ENCODE measurements around the gene ARHGAP22. TPM values are rescaled to one million over a fixed set of nuclear protein-coding genes. Genes with fewer than 3 reads are reported as not detected.
"Not testable (repeated sequence)": the region's sequence is repeated elsewhere in the genome, so short reads cannot be mapped to it uniquely, and the experiment has no call there.

ARHGAP22 gene, protein sequence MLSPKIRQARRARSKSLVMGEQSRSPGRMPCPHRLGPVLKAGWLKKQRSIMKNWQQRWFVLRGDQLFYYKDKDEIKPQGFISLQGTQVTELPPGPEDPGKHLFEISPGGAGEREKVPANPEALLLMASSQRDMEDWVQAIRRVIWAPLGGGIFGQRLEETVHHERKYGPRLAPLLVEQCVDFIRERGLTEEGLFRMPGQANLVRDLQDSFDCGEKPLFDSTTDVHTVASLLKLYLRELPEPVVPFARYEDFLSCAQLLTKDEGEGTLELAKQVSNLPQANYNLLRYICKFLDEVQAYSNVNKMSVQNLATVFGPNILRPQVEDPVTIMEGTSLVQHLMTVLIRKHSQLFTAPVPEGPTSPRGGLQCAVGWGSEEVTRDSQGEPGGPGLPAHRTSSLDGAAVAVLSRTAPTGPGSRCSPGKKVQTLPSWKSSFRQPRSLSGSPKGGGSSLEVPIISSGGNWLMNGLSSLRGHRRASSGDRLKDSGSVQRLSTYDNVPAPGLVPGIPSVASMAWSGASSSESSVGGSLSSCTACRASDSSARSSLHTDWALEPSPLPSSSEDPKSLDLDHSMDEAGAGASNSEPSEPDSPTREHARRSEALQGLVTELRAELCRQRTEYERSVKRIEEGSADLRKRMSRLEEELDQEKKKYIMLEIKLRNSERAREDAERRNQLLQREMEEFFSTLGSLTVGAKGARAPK
- total RNA-seq: 2.1 TPM

DNA sequence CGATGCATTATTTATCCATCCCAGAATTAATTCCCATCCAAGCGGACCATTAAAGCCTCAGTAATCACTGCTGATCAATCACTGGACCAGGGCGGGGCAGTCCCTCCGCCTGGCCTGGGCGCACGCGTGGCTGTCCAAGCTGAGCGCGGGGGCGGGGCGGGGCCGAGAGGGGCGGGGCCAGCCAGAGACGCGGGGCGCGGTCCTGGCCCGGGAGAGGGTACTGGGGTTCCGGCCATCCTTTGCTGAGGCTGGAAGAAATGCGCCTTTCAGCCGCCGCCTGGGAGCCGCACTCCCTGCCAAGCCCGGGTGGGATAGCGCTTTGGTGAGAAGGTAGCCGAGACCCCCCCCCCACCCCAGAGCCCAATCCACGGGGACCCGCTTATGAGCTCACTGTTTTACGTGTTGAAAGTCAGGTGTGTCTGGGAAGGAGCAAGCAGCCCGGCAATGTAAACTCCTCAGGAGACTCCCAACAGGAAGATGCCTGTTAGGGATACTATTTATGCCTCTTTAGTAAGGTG lies at the start of gene ARHGAP22:
ARHGAP22 (minus strand) TSS at position 83 of the 518 bp plus-strand sequence. CDS start 277 bp downstream, outside the sequence.
- DNase-seq: peak; percentile 50

DNA sequence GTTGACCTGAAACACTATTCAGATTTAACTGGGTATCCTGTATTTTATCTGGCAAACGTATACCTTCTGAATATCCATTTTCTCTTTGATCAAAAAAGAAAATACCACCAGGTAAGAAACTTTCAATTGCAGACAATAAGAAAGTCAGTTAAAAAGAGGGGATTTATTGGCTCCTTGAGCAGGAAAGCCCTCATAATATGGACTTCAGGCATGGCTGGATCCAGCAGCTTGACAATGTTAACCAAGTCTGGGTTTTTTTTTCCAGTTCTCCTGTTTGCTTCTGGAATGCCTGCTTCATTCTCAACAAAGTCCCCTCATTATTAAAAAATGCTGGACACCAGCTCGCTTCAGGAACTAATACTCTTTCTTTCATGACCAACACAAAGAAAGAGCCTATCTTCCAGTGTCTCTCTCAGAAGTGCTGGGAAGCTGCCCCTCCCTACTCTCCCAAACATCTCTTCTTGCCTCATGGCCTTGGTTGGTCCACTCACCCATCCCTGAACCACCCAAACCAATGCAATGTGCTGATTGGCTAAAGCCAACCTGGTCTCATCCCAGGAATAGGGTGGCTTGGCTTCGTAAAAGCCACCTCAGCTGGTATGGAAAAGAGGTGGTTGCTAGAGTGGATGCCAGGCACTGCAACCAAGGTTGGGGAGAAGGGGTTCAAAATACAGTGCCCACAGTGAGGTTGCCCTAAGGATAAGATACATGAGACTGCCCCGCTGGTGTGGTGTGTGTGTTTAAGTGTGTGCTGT lies 49.2 kb upstream of the ARHGAP22 start:
- no peak for DNase-seq

DNA sequence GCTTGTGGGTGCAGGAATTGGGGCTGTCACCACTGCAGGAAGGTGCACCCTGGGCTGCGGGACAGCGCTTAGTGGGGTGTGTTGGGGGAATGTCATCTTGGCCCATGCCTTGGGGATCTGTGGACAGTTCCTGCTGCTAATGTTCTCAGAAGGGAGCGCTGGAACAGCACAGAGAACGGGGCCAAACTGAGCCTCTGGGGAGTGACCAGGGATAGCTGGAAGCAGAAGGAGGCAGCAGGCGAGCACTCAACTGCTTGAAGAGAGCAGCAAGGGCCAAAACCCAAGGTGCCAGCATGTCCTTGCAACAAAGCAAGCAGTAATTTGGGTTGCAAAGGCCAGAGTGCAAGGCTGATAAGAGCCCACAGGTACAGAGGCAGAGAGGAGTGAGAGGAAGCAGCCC lies 48.5 kb upstream of the ARHGAP22 start:
- DNase-seq: no peak

DNA sequence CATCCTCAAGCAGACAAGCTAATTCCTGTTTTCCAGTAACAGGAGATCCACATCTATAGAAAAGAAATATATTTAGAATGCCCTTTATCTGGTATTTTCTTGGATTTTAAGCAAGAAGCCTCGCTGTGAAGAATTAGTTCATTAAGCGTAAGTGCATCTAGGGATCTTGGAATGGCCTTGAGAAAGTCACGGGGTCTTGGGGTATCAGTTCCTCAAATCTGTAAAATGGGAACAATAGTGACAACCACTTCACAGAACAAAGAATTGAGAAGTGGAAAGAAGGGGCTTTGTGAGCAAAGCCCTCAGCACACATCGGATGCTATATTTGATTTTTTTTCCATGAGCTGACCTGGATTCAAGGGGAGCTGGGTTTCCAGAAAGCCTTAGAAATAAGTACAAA lies 47.5 kb upstream of the ARHGAP22 start:
- DNase-seq: no peak

DNA sequence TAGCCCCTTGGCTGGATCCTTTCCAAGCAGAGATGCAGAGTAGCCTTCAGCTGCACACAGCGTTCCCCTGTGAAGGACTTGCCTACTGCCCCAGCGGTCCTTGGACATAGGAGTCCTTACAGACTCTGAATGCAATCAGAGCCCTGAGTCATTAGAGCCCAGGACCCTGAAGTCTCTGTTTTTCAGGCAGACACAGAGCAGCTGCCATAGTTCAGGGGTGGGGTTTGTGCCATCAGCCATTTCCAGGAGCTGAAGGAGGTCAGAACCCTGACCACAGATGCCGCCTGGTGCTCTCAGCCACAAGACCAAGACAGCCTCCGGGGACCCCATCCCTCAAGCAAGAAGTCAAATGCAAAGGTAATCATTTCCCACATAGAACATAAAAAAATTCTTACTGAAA lies 47.0 kb upstream of the ARHGAP22 start:
- no peak for DNase-seq

DNA sequence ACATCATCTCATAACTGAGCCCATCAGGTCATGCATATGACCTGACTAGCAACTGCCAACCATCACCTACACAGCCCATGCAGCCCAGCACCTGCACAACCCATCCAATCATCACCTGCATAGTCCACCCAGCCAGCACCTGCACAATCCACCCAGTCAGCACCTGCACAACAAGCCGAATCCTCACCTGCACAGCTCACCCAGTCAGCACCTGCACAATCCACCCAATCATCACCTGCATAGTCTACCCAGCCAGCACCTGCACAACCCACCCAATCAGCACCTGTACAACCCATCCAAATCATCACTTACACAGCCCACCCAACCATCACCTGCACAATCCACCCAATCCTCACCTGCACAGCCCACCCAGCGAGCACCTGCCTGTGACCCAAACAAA lies 46.4 kb upstream of the ARHGAP22 start:
- no peak for DNase-seq

DNA sequence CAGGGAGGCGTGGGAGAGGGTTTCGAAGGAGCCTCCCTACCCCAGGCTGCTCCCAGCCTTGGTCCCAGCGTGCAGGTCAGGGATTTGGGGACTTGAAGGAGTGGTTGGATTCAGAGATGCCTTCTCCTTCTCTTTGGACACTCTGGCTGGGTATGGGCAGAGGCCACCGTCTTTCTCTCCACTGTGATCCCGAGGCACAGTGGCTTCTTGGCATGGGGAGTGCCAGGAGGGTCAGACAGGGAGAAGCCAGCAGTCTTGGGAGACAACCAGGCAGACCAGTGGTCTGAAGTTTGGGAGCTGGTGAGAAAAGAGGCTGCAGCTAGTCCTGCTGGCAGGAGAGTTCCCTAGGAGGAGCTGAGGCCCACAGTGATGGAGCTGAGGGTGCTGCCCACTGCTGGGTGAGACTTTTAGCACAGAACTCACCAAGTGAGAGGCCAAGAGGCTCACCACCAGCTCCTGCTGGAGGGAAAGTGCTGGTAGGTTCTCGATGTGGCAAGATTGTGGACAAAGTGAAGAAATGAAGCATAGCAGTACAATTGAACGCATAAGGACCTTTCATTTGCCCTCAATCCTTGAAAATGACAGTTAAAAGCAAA lies 44.6 kb upstream of the ARHGAP22 start:
- DNase-seq: no peak

DNA sequence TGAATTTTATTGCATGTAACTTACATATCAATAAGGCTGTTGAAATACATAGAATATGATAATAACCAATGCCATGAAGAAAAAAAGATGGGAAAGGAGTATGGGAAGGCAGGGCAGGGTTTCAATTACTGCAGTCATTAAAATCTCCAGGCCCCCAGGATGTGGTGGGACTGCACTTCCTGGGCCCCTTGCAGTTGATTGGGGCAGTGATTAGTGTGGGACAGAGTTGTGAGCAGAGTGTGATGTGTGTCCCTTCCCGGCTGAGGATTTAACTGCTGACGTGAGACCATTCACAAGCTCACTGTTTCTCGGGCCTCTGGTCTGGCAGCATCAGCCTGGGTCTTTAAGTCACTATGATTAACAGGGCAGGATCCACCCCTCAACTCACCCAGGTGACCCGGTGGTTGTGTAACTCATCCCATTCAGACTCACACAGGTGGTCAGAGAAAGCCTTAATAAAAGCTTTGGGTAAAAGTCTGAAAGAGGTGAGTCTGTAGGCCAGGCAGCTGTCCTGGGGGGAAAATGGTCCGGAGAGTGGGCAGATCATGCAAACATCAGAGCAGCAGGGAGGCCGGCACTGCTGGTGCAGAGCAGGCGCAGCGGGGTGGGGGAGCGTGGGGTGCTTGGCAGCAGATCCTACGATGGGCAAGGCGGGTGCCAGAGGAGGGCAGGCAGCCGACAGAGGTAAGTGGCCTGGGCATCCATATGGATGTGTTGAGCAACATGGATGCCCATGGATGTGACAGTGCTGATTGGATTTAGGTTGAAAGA lies 43.5 kb upstream of the ARHGAP22 start:
- no peak for DNase-seq

DNA sequence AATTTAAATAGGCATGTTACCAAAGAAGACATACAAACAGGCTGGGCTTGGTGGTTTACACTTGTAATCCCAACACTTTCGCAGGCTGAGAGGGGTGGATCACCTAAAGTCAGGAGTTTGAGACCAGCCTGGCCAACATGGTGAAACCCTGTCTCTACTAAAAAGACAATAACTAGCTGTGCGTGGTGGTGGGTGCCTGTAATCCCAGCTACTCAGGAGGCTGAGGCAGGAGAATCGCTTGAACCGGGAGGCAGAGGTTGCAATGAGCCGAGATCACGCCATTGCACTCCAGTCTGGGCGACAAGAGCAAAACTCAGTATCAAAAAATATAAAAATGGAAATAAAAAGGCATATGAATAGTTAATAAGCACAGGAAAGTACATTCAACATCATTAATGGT lies 42.2 kb upstream of the ARHGAP22 start:
- DNase-seq: not testable (repeated sequence)

DNA sequence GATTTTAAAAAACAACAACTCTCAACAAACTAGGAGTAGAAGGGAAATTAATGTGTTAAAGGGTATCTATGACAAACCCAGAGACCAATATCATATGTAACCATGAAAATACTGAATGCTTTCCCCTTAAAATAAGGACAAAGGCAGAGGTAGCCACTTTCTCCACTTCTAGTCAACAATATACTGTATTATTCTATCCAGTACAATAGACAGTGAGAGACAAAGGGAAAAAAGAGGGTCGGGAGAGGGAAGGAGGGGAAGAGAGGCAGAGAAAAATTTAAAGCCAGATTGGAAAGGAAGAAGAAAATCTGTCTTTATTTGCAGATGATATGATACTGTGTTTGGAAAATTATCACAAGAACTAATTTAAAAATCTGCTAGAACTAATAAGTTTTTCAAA lies 40.7 kb upstream of the ARHGAP22 start:
- no peak for DNase-seq

DNA sequence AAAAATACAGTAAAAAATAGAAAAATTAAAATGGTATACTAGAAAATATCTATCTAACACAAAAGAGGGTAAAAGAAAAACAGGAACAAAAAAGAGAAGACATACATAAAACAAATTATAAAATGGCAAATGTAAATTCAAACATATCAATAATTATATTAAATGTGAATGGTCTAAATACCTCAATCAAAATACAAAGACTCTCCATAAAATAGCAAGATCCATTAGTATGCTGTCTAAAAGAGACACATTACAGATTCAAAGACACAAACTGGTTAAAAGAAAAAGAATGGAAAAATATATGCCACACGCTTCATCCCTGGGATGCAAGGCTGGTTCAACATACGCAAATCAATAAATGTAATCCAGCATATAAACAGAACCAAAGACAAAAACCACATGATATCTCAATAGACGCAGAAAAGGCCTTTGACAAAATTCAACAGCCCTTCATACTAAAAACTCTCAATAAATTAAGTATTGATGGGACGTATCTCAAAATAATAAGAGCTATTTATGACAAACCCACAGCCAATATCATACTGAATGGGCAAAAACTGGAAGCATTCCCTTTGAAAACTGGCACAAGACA lies 36.3 kb upstream of the ARHGAP22 start:
- DNase-seq: not testable (repeated sequence)

DNA sequence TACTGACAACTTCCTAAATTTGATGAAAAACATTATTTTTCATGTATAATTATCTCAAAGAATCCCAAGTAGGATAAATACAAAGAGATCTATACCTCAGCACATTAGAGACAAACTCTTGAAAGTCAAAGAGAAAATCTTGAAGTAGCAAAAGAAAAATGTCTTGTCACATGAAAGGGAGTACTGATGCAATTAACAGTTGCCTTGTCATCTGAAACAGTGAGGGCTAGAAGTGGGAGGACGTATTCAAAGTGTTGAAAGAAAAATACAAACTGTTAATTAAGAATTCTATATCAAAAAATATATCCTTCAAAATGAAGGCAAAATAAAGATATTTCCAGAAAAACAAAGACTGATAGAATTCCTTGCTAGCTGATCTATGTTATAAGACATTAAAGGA lies 35.5 kb upstream of the ARHGAP22 start:
- no peak for DNase-seq

DNA sequence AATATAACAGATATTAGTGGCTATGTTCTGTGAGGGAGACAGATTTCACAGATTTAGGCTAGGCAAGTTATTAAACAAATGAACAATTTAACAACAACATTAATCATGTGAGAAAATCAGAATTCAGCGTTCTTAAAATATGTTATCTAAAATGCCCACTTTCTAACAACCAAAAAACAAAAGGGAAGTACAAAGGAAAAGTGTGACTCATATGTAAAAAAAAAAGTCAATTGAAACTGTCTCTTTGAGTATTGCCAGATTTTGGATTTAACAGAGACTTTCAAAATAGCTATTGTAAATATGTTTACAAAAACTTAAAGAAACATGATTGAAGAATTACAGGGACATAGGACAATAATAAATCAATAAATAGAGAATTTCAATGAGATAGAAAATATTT lies 34.8 kb upstream of the ARHGAP22 start:
- DNase-seq: no peak

DNA sequence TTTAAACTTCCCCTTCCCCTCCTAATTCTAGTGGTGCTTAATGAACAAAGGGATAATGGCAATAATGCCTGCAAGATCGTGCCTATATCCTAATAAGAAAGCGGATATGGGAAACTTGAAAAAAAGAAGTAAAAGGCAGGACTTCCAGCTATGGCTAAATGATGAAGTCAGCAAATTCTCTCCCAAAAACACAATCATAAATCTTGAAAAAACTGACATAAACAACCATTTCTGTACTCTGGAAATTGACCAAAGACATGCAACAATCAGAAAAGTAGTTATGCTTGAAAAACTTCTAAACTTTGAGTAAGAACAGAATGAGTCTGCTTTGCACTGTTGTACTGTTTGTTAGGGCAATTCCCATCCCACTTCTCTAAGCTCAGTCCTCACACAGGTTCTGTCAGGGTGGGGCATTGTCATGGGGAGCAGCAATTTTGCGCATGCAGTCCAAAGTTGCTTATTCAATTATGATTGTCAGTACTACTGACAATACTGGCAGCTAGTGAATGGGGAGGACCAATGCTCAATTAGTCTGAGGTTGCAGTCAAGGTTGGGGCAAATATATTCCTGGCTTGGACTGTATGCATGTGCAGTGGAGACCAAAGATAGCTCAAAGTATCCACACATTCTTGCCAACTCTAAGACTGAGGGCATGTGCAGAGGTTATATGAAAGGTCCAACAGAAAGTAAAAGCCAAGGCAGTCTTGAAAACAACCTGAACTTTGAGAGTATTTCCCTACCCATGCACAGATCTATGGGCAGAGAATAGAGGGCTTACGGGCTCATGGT lies 34.1 kb upstream of the ARHGAP22 start:
- no peak for DNase-seq

DNA sequence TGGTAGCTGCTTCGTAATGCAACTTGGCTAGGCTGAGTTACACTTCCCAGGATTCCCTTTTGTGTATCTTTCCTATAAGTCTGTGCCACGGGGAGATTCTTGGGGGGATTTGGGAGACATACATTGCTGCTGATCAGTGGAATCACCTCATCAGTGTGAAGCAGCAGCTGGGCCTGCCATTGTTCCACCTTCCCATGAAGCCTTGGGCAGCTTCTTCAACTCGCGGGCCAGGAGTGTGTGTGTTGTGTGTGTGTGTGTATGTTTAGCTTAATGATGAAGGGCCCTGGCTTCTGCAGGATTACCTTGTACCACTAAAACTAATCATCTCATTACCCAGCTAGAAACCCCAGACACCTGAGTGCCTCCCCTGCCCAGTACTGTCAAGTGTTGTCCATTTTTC lies 33.3 kb upstream of the ARHGAP22 start:
- DNase-seq: no peak

DNA sequence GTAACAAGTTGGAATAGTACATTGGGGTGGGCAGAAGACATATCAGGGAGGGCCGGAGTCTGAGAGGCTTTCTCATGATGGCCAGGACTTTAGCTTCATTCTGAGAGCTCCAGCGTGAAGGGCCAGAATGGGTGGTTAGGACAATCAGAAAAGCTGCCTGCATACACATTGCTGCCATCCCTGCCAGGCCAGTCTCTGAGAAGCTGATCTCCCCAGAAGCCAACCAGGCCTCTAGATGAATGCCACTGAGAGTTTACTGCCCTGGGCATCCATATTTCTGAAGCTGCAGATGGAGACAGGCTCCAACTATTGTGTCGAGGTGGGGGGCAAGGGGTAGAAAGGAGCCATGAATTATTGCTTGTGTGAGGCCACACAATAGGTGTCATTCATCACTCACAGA lies 32.0 kb upstream of the ARHGAP22 start:
- DNase-seq: no peak

DNA sequence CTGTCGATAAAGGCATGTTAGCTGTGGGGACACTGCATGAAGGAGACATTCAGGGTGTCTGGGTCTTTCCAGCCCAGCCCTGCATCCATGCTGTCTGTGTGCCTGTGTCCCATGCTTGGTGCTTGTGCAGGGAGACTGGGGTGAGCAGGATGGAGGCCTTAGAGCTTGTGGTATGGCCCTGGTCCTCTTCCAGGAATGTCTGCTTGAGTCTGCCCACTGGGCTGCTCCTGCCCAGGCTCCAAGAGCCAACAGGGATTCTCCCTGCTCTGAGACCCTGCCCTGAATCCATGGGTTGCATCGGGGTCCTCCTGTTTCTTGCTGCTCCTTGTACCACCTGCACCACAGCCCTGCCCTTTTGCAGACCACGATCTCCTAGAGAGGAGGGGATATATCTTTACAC lies 31.4 kb upstream of the ARHGAP22 start:
- DNase-seq: no peak

DNA sequence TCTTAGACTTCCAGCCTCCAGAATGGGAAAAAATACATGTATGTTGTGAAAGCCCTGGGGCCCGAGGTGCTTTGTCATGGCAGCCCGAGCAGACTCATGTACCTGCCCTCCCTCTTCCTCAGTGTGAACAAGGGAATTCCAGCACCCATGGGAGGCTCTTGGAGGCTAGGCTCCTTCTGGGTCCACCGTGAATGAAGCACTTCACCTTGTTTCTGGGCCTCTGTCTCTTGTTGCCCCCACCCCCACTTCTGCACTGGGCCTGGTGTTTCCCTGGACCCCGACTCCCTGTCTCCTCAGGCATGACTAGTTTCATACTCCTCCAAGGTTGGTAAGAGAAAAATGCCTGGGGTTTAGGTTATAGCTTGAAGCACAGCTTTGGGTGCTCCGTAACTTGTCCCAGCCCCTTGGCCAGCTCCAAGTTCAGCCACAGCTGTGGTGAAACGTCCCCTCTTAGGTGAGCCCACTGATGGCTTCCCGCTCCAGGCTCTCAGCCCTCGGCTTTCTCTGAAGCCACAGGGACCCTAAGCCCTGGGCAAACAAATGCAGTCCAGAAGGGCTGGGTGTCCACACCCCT lies 30.2 kb upstream of the ARHGAP22 start:
- DNase-seq: no peak

DNA sequence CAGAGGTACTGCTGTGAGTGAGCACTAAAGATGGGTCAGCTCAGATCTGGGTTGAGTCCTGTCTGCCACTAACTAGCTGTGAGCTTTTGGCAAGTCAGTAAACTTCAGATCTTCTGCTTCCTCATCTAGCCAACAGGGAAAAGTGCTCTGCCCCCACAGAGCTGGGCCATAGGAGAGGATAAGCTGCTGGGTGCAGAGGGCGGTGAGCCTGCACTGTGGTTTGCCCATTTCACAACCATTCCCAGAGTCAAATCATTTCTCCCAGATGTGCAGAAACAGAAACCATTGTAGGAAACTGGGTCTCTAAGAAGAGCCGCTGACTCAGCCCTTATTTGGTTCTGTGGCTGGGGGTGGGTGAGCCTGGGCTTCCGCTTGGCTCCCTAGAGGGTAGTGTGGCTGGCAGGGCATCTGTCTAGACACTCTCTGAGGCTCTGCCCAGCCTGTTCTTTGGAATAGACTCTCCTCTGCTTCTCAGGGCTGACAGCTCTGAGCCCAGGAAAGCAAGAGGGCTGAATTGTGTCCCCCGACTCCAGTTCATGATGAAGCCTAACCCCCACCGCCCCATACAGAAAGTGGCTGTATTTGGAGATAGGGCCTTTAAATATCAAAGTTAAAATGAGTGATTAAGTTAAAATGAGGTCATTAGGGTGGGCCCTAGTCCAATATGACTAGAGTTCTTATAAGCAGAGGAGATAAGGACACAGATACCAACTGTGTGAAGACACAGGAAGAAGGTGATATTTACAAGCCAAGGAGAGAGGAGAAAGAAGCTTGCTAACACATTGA lies 29.5 kb upstream of the ARHGAP22 start:
- peak; percentile 20 for DNase-seq

Measured in tongue (tissue), 2 donors.